Endothelial cell of umbilical vein (primary cell): ENCODE measurements around the gene BPIFA2. TPM values are rescaled to one million over a fixed set of nuclear protein-coding genes. Genes with fewer than 3 reads are reported as not detected.
"Not testable (repeated sequence)": the region's sequence is repeated elsewhere in the genome, so short reads cannot be mapped to it uniquely, and the experiment has no call there.

Experiments
- BruUV-seq: library from RNA; stranded (reverse); fragments of 400-500 nt; replicated peaks from 2 replicates; lab custom pipeline; 2021; lab: Mats Ljungman, UMichigan
- CTCF ChIA-PET: fragments of 300-600, 350-600 bp; sonication (Branson Sonifier 250); formaldehyde crosslinking; loops from one replicate; lab custom pipeline; 2021; ENCODE audit warnings: antibody characterized with exemption, inconsistent platforms; lab: Charles Lee
- POLR2A ChIA-PET: fragments of 300-600, 350-600 bp; sonication (Branson Sonifier 250); formaldehyde crosslinking; loops from one replicate; lab custom pipeline; 2021; ENCODE audit warnings: antibody characterized with exemption, inconsistent platforms; lab: Charles Lee
- DNase-seq: peaks from one replicate; pipeline ENCODE4 v3.0.0-alpha.2; 2011; ENCODE audit warnings: low read depth, low spot score
- FAIRE-seq: peaks from 2 replicates; lab custom pipeline; 2011; peaks lifted over from hg19 to GRCh38; lab: Jason Lieb, UNC
- H2AFZ ChIP-seq: 2 replicates; pipeline ENCODE4 v1.6.0; 2012; ENCODE audit warnings: low read depth, low read length, control low read depth, inconsistent platforms
- H3K27ac ChIP-seq: 2 replicates; pipeline ENCODE4 v1.5.1; 2011; ENCODE audit warnings: low read depth, mild to moderate bottlenecking, control low read depth, low read length, moderate library complexity; ENCODE audit not compliant: insufficient read depth
- H3K27me3 ChIP-seq, 2 experiments: 2 replicates each; pipeline versions ENCODE4 v1.6.0 to v1.6.1; 2011; ENCODE audit warnings: low read length in 2 of 2, mixed read lengths in 1 of 2; ENCODE audit not compliant: control insufficient read depth in 2 of 2, insufficient read depth in 2 of 2
- H3K36me3 ChIP-seq, 2 experiments: 2 replicates in 1 of 2; 3 replicates in 1 of 2; pipeline ENCODE4 v1.5.1; 2011; ENCODE audit warnings: low read length in 2 of 2, mild to moderate bottlenecking in 1 of 2, moderate library complexity in 1 of 2; ENCODE audit not compliant: control insufficient read depth in 2 of 2, insufficient read depth in 2 of 2; ENCODE audit errors: extremely low read depth in 1 of 2
- H3K4me1 ChIP-seq: 3 replicates; pipeline ENCODE4 v1.5.1; 2011; ENCODE audit warnings: mild to moderate bottlenecking, low read length; ENCODE audit not compliant: control insufficient read depth, insufficient read depth; ENCODE audit errors: extremely low read depth
- H3K4me2 ChIP-seq: 2 replicates; pipeline ENCODE4 v1.6.1; 2011; ENCODE audit warnings: low read length, control low read depth, mixed read lengths; ENCODE audit not compliant: insufficient read depth
- H3K4me3 ChIP-seq, 3 experiments: fragments of 200-600 bp in 1 of 3; sonication (generic), shearing (Covaris generic) in 1 of 3; replicated peaks in 1 of 3; 2 replicates each; pipeline ENCODE4 v1.5.1; 2011 to 2016; ENCODE audit warnings: control low read depth in 3 of 3, low read length in 3 of 3, mild to moderate bottlenecking in 2 of 3, inconsistent platforms in 1 of 3, low read depth in 1 of 3, moderate library complexity in 1 of 3; ENCODE audit not compliant: insufficient read depth in 1 of 3
- H3K79me2 ChIP-seq: 2 replicates; pipeline ENCODE4 v1.6.0; 2012; ENCODE audit warnings: low read length, inconsistent platforms; ENCODE audit not compliant: control insufficient read depth, insufficient read depth
- H3K9ac ChIP-seq: replicated peaks from 2 replicates; pipeline ENCODE3; 2011; ENCODE audit warnings: low read length, control low read depth; ENCODE audit not compliant: insufficient read depth; ENCODE audit errors: extremely low read depth
- H3K9me1 ChIP-seq: replicated peaks from 3 replicates; pipeline ENCODE4 v1.6.0; 2011; ENCODE audit warnings: mild to moderate bottlenecking, low read length; ENCODE audit not compliant: control insufficient read depth, insufficient read depth; ENCODE audit errors: extremely low read depth
- H3K9me3 ChIP-seq: replicated peaks from 2 replicates; pipeline ENCODE4 v1.5.1; 2012; ENCODE audit warnings: low read length, inconsistent platforms; ENCODE audit not compliant: control insufficient read depth, insufficient read depth
- H4K20me1 ChIP-seq: replicated peaks from 2 replicates; pipeline ENCODE3; 2011; ENCODE audit warnings: mild to moderate bottlenecking, low read length; ENCODE audit not compliant: control insufficient read depth, insufficient read depth; ENCODE audit errors: extremely low read depth
- CTCF ChIP-seq, 2 donors: IDR thresholded peaks; 1 replicate in 1 of 2; 2 replicates in 1 of 2; pipeline ENCODE4 v1.5.1; 2011; ENCODE audit warnings: low read length in 2 of 2, mild to moderate bottlenecking in 2 of 2, moderate library complexity in 2 of 2, control low read depth in 1 of 2, inconsistent platforms in 1 of 2, low read depth in 1 of 2; ENCODE audit not compliant: insufficient read depth in 1 of 2; ENCODE audit errors: extremely low read depth in 1 of 2
- EZH2 ChIP-seq: IDR thresholded peaks from 2 replicates; pipeline ENCODE4 v1.6.1; 2012; ENCODE audit warnings: borderline replicate concordance, low read depth, mild to moderate bottlenecking, moderate library complexity, low read length, inconsistent platforms; ENCODE audit not compliant: severe bottlenecking
- FOS ChIP-seq: IDR thresholded peaks from 2 replicates; pipeline ENCODE4 v1.6.1; 2011; ENCODE audit warnings: mild to moderate bottlenecking, low read length, moderate library complexity, borderline replicate concordance; ENCODE audit not compliant: insufficient read depth
- MYC ChIP-seq: IDR thresholded peaks from one replicate; pipeline ENCODE4 v1.6.1; 2011; ENCODE audit warnings: mild to moderate bottlenecking, low read depth, low read length
- POLR2AphosphoS5 ChIP-seq: IDR thresholded peaks from 2 replicates; pipeline ENCODE4 v1.6.1; 2012; ENCODE audit warnings: low read depth, mild to moderate bottlenecking, control low read depth, low read length, moderate library complexity; ENCODE audit not compliant: insufficient read depth
- dilution Hi-C: fragments of 300-500 bp; cut with MboI; formaldehyde crosslinking; loops from one replicate; pipeline ENCODE4 v1.15.0; 2019; ENCODE audit warnings: low sequenced_read_pairs; ENCODE audit not compliant: extremely low pct_ligation_motif_present
- intact Hi-C: fragments of 100-400 bp; cut with micrococcal nuclease; formaldehyde crosslinking; loops from one replicate; pipeline ENCODE4 v1.10.0; 2022
- polyA plus RNA-seq, 4 experiments: library from polyadenylated mRNA; depleted of rRNA in 3 of 4; stranded (reverse) in 3 of 4; unstranded in 1 of 4; fragments of >200 nt; gene quantifications; 2 replicates each; pipeline versions ENCODE4 v1.2.1 to v1.2.3, GENCODE V29; 2011 to 2012; ENCODE audit warnings: missing spikeins in 1 of 4
- total RNA-seq: library from RNA; stranded (reverse); gene quantifications from 2 replicates; pipeline ENCODE4 v1.2.3, GENCODE V29; 2021
- TF ChIP-seq, protein P1 (sequence below): IDR thresholded peaks from 2 replicates; pipeline ENCODE4 v1.6.1; 2011; ENCODE audit not compliant: insufficient read depth, insufficient read length

BPIFA2 gene
- total and polyA plus RNA-seq, 2 donors (not counting 3 experiments of a cell fraction or from before 2014, with no cell fraction given): not detected

GRCh38 chr20:33185031-33185590 lies 17.2 kb downstream of the BPIFA2 start:
- CTCF ChIA-PET, BruUV-seq, dilution Hi-C loops: not testable (repeated sequence)

GRCh38 chr20:33187491-33187890 lies 19.5 kb downstream of the BPIFA2 start:
- H3K27ac ChIP-seq: no peak overlapping the region
- no peak for FAIRE-seq

More at GRCh38 chr20:33185031-33185590, 17.2 kb downstream of the BPIFA2 start:
- H3K4me3 ChIP-seq, H2AFZ ChIP-seq, H3K9me1 ChIP-seq, H3K36me3 ChIP-seq, H3K79me2 ChIP-seq, H4K20me1 ChIP-seq, FAIRE-seq, H3K27ac ChIP-seq, H3K9me3 ChIP-seq, DNase-seq, intact Hi-C loops, H3K4me1 ChIP-seq, H3K9ac ChIP-seq, POLR2A ChIA-PET, H3K4me2 ChIP-seq, H3K27me3 ChIP-seq: not testable (repeated sequence)

More at GRCh38 chr20:33187491-33187890, 19.5 kb downstream of the BPIFA2 start:
- H3K9me1 ChIP-seq: no peaks in the 10 kb centered on the region
- H3K9me3 ChIP-seq: no peaks in the 10 kb centered on the region
- no TSS peak for BruUV-seq
- no peaks in the 10 kb centered on the region for H3K4me1 ChIP-seq
- H3K4me3 ChIP-seq: no peak overlapping the region
- ChIA-PET CTCF (no interaction called here), POLR2A (no interaction called here)
- no peaks in the 10 kb centered on the region for H4K20me1 ChIP-seq
- dilution Hi-C loops (no loop called here), intact Hi-C loops (no loop called here)
- H2AFZ ChIP-seq: no peak overlapping the region
- no peaks in the 10 kb centered on the region for H3K36me3 ChIP-seq
- H3K79me2 ChIP-seq: no peaks in the 10 kb centered on the region
- H3K4me2 ChIP-seq: no peak overlapping the region
- no peak overlapping the region for H3K9ac ChIP-seq
- H3K27me3 ChIP-seq: no peaks in the 10 kb centered on the region
- DNase-seq: no peak
- no peak for TF ChIP-seq FOS
- TF ChIP-seq EZH2: no peak
- TF ChIP-seq, protein P1, sequence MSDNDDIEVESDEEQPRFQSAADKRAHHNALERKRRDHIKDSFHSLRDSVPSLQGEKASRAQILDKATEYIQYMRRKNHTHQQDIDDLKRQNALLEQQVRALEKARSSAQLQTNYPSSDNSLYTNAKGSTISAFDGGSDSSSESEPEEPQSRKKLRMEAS: no peak
- no peak for TF ChIP-seq POLR2AphosphoS5
- TF ChIP-seq CTCF (IDR thresholded peaks at IDR 0.05; ENCODE audit: extremely low read depth in 1 of 2, insufficient read depth in 1 of 2, low read depth in 1 of 2, low read length in 2 of 2): no peak
- no peak for TF ChIP-seq MYC
